C4-2B (cell line): ENCODE measurements around the gene SIRT3.

Experiments used
- H3K27ac ChIP-seq: fragments of 450-650 bp; 2 replicates; pipeline ENCODE4 v1.5.1; 2017
- ZFX ChIP-seq: fragments of 450-650 bp; IDR thresholded peaks from 2 replicates; pipeline ENCODE4 v1.6.1; 2017
- TF ChIP-seq, protein P1 (sequence below): fragments of 450-650 bp; conservative IDR thresholded peaks from 2 replicates; pipeline ENCODE4 v1.5.1; 2017; ENCODE audit warnings: mild to moderate bottlenecking

The SIRT3 gene

DNA sequence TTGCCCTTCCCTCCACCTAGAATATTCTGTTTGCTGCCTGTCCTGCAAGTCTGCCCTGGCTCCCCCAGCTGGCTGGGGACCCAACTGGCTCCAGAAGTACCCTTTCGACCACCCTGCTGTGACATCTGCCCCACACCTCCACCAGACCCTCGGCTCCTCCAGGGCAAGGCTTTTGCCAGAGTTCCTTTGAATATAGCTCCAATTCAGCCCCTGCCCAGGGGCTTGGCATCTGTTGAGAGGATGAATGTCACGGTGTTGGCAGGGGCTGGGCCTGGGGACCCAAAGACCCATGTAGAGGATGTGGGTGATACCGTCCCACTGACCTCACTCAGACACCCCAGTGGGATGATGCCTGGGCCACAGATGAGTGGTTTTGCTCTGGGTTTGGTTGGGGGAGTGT, 46.0 kb upstream of the SIRT3 start:
- TF ChIP-seq ZFX: no peak
- TF ChIP-seq, protein P1, sequence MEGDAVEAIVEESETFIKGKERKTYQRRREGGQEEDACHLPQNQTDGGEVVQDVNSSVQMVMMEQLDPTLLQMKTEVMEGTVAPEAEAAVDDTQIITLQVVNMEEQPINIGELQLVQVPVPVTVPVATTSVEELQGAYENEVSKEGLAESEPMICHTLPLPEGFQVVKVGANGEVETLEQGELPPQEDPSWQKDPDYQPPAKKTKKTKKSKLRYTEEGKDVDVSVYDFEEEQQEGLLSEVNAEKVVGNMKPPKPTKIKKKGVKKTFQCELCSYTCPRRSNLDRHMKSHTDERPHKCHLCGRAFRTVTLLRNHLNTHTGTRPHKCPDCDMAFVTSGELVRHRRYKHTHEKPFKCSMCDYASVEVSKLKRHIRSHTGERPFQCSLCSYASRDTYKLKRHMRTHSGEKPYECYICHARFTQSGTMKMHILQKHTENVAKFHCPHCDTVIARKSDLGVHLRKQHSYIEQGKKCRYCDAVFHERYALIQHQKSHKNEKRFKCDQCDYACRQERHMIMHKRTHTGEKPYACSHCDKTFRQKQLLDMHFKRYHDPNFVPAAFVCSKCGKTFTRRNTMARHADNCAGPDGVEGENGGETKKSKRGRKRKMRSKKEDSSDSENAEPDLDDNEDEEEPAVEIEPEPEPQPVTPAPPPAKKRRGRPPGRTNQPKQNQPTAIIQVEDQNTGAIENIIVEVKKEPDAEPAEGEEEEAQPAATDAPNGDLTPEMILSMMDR: no peak
- H3K27ac ChIP-seq: no peak overlapping the region

DNA sequence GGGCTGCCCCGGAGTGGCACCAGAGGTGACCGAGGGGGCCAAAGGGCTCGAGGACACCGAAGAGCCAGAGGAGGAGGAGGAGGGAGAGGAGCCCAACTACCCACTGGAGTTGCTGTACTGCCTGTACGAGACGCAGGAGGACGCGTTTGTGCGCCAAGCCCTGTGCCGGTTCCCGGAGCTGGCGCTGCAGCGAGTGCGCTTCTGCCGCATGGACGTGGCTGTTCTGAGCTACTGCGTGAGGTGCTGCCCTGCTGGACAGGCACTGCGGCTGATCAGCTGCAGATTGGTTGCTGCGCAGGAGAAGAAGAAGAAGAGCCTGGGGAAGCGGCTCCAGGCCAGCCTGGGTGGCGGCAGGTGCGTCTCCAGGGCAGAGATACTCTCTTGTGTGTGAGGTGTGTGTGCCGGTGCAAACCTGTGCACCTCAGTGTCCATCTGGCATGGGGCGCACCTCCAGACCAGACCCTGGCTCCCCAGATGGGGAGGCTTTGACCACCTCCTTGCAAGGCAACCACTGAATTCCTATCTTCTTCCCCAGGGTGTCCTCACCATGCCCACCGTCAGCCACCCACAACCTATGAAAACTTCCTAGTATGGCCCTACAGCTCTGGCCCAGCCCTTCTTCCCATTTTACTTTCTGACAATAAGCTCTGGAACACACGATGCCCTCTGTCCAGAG, 45.5 kb upstream of the SIRT3 start:
- TF ChIP-seq, protein P1: no peak
- no peak for TF ChIP-seq ZFX
- no peak overlapping the region for H3K27ac ChIP-seq

DNA sequence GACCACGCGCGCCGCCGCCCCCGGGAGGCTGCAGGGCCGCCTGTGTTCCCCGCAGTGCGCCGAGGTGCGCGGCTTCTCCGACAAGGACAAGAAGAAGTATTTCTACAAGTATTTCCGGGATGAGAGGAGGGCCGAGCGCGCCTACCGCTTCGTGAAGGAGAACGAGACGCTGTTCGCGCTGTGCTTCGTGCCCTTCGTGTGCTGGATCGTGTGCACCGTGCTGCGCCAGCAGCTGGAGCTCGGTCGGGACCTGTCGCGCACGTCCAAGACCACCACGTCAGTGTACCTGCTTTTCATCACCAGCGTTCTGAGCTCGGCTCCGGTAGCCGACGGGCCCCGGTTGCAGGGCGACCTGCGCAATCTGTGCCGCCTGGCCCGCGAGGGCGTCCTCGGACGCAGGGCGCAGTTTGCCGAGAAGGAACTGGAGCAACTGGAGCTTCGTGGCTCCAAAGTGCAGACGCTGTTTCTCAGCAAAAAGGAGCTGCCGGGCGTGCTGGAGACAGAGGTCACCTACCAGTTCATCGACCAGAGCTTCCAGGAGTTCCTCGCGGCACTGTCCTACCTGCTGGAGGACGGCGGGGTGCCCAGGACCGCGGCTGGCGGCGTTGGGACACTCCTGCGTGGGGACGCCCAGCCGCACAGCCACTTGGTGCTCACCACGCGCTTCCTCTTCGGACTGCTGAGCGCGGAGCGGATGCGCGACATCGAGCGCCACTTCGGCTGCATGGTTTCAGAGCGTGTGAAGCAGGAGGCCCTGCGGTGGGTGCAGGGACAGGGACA, 44.8 kb upstream of the SIRT3 start:
- no peak overlapping the region for H3K27ac ChIP-seq
- TF ChIP-seq, protein P1: no peak
- TF ChIP-seq ZFX: no peak

DNA sequence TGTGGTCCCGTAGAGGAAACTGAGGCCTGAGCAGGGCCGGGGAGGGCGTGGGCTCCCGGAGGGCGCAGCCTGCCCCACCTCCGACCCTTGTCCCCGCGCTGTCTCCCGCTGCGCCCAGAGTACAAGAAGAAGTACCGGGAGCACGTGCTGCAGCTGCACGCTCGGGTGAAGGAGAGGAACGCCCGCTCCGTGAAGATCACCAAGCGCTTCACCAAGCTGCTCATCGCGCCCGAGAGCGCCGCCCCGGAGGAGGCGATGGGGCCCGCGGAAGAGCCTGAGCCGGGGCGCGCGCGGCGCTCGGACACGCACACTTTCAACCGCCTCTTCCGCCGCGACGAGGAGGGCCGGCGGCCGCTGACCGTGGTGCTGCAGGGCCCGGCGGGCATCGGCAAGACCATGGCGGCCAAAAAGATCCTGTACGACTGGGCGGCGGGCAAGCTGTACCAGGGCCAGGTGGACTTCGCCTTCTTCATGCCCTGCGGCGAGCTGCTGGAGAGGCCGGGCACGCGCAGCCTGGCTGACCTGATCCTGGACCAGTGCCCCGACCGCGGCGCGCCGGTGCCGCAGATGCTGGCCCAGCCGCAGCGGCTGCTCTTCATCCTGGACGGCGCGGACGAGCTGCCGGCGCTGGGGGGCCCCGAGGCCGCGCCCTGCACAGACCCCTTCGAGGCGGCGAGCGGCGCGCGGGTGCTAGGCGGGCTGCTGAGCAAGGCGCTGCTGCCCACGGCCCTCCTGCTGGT, 44.0 kb upstream of the SIRT3 start:
- TF ChIP-seq, protein P1: no peak
- TF ChIP-seq ZFX: no peak

DNA sequence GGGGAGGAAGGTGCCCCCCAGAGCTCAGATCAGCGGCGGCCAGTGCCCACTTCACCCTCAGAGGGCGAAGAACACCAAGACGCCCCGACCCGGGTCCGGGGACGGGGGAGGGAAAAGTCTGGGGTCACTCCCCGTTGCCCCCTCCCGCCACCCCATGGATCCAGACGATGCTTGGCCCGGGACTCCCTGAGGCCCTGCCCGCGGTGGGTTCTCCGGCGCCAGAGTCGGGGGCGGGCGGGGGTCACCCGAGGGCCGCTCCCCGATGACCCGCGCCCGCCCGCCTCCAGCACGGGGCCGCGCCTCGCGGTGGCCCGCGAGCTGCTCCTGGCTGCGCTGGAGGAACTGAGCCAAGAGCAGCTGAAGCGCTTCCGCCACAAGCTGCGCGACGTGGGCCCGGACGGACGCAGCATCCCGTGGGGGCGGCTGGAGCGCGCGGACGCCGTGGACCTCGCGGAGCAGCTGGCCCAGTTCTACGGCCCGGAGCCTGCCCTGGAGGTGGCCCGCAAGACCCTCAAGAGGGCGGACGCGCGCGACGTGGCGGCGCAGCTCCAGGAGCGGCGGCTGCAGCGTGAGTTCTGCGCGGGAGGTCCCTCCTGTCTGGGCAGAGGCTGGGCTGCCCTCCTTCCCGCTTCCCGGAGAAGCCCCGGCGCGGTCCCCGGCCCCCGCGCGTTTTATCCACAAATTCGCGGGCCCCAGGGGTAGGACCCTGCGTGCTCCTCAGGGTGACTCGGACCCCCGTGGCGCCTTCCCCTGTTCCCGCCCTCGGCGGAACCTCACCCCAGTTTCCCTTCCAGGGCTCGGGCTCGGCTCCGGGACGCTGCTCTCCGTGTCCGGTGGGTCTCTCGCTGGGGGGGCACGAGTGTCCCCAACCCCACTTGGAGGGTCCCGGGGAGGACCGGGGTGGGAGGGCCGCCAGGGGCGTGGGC, 43.2 kb upstream of the SIRT3 start:
- TF ChIP-seq ZFX: no peak
- TF ChIP-seq, protein P1: no peak

More for the DNA sequence above, 44.0 kb upstream of the SIRT3 start:
- no peak overlapping the region for H3K27ac ChIP-seq

DNA sequence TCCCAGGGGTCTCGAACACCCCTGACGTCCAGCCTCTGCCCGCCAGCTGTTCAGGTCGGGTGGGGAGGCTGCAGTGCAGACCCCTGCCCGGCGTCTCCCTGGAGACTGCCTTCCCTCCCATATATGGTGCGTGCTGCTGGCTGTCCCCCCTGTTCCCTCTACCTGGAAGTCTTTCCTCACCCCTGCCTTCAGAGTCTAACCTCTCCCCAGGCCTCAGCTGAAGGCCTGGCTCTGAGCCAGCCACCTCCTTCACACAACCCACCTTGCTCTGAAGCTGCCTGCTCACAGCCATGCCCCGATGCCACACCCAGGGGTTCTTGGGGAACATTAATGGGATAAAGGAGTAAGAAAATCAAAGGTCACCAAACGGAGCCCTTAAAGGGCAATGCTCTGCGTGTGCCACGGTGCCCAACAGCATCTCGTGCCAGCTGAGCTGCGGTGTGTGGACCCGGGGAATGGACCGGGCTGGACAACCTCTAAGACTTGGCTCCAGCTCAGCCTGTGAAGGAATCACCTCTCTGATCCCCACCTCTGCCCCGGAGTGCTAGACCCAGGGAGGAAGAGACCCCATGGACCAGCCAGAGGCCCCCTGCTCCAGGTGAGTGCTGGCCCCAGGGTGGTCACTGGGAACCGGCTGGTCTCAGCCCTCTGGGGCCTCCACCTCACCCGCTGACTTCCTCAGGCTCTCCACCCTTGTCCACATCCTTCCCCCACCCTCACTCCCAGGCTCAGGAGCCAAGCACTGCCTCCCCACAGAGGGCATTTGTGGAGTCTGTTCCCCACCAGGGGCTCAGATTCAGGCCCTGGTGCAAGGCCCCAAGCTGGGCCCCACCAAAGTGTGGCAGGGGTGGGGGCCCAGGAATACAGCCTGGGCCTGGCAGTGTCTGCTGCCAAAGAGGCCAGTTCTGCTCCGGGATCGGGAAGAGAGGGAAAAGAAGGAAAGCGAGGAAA, 42.1 kb upstream of the SIRT3 start, which contains the start of gene NLRP6:
TSS of gene NLRP6 (plus strand) at position 407 of the 951 bp plus-strand sequence. CDS start at position 570, 163 bp downstream.
- TF ChIP-seq, protein P1: no peak
- no peak for TF ChIP-seq ZFX
- H3K27ac ChIP-seq: no peak within 1 kb of the TSS

More for the DNA sequence above, 43.2 kb upstream of the SIRT3 start:
- no peak overlapping the region for H3K27ac ChIP-seq
